ENCODE measurements around the gene NET1. TPM values are rescaled to one million over a fixed set of nuclear protein-coding genes. Genes with fewer than 3 reads are reported as not detected.

The NET1 gene
- total and polyA plus RNA-seq, 7 experiments from 2014 or later = 31.6 to 61.6 (median 47.9) TPM

DNA sequence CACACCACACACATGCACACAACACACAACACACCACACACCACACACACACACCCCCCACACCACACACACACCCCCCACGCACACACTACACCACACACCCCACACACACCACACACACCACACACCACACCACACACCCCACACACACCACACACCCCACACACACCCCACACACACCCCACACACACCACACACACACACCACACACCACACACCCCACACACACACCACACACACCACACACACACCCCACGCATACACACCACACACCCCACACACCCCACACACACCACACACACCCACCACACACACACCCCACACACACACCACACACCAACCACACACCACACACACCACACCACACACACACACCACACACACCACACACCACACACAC is 31.2 kb upstream of the NET1 start:
- intact Hi-C loops (cut with micrococcal nuclease) = no loop called here
- no peaks in the 10 kb centered on the region for H3K4me1 ChIP-seq (ENCODE audit: control insufficient read depth in 2 of 2, insufficient read depth in 2 of 2, low read length in 2 of 2)
- POLR2A ChIA-PET = interaction anchor here (0.6 kb wide), 2 partner anchors 97 to 169 kb away, joined by 3 to 7 read pairs; no protein-coding TSS in a partner anchor
- peaks cover 0 to under 1% (median 0%) of the 10 kb centered on the region in 5 donors for H3K36me3 Mint-ChIP-seq
- peaks cover 0 to 5% (median 0%) of the 10 kb centered on the region in 7 donors for H3K4me1 Mint-ChIP-seq
- no peak overlapping the region for H3K27ac Mint-ChIP-seq
- H3K4me3 ChIP-seq (ENCODE audit: low read length) = no peak overlapping the region
- ATAC-seq (no peak), DNase-seq (no peak)
- H3K9me3 ChIP-seq (ENCODE audit: control insufficient read depth in 2 of 3, low read length in 3 of 3) = no peaks in the 10 kb centered on the region
- H3K36me3 ChIP-seq (ENCODE audit: control insufficient read depth in 2 of 3, insufficient read depth in 3 of 3, low read length in 3 of 3) = no peaks in the 10 kb centered on the region
- peaks cover 0 to 4% (median 0%) of the 10 kb centered on the region in 5 donors for H3K27me3 Mint-ChIP-seq
- CTCF ChIA-PET = interaction anchor here (0.6 to 2.2 kb wide), 3 partner anchors 51 to 558 kb away, joined by 3 to 14 read pairs (median 4); no protein-coding TSS in a partner anchor
- no peak overlapping the region for H3K27ac ChIP-seq (ENCODE audit: low read depth, low read length)
- no peak overlapping the region for H3K4me3 Mint-ChIP-seq
- H3K9me3 Mint-ChIP-seq = peaks cover 0 to 7% (median 3%) of the 10 kb centered on the region in 11 donors
- no peaks in the 10 kb centered on the region for H3K27me3 ChIP-seq (ENCODE audit: control insufficient read depth in 2 of 2, insufficient read depth in 2 of 2, low read length in 2 of 2)

DNA sequence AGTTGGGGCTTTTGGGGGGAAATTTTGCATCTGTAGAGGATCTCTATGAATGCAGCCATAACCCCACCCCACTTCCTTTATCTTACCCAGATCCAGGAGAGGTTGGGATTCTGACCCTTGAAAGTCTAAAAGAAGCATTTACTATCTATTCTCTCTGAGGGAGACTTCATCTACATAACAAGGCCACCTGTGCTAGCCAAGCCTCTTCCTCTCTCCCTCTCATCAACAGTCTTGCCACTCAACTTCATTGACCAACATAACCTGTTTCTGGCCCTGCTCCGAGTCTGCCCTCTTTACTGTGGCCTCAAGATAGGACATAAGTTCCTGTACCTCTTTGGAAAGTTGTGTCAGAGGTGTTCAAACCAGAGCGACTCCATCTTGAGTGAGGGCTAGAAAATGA is 27.1 kb upstream of the NET1 start:
- Histone ChIP-seq H3K36me3 (ENCODE audit: control insufficient read depth in 2 of 3, insufficient read depth in 3 of 3, low read length in 3 of 3) (no peaks in the 10 kb centered on the region), H3K4me1 (ENCODE audit: control insufficient read depth in 2 of 2, insufficient read depth in 2 of 2, low read length in 2 of 2) (no peaks in the 10 kb centered on the region), H3K27me3 (ENCODE audit: control insufficient read depth in 2 of 2, insufficient read depth in 2 of 2, low read length in 2 of 2) (no peaks in the 10 kb centered on the region), H3K9me3 (ENCODE audit: control insufficient read depth in 2 of 3, low read length in 3 of 3) (peaks cover 0 to 6% (median 0%) of the 10 kb centered on the region in 3 experiments), H3K27ac (ENCODE audit: low read depth, low read length) (no peak overlapping the region), H3K4me3 (ENCODE audit: low read length) (no peak overlapping the region)
- Mint-ChIP-seq H3K36me3 (peaks cover 0 to 10% (median 4%) of the 10 kb centered on the region in 5 donors), H3K27ac (no peak overlapping the region), H3K27me3 (peaks cover 0 to 15% (median 5%) of the 10 kb centered on the region in 5 donors), H3K4me3 (peak overlapping the region in 1 of 10 donors; percentile 13), H3K9me3 (peaks cover 0 to 23% (median 12%) of the 10 kb centered on the region in 11 donors), H3K4me1 (peaks cover 0 to 5% (median 0%) of the 10 kb centered on the region in 7 donors)
- ChIA-PET POLR2A (no interaction called here), CTCF (interaction anchor here (2.4 kb wide), 1 partner anchor 535 kb away, joined by 27 read pairs; no protein-coding TSS in a partner anchor)
- DNase-seq (no peak), ATAC-seq (no peak)
- intact Hi-C loops (cut with micrococcal nuclease) = loop anchor here in 1 of 2 donors (2.0 kb wide), 2 partner anchors 102 to 296 kb away; no protein-coding TSS in a partner anchor

DNA sequence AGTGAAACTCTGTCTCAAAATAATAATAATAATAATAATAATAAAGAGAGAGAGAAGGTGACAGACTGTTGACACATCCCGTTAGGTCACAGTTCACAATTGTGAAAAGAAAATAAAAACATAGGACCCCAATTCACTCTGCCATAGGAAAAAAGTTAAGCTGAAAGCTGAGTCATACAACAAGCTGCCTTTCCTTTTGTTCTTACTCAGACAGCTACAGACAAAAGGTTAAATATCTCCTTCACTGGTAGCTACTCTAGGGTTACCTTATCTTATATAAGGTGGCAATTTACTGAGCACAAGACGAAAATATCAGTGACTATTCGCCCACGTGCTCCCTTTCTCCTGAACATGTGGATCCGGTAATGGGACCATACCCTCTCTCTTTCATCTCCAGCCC is 25.2 kb upstream of the NET1 start:
- ATAC-seq = no peak
- H3K4me3 Mint-ChIP-seq = no peak overlapping the region
- no peak overlapping the region for H3K4me3 ChIP-seq (ENCODE audit: low read length)
- peaks cover 0 to 21% (median 5%) of the 10 kb centered on the region in 5 donors for H3K27me3 Mint-ChIP-seq
- intact Hi-C loops (cut with micrococcal nuclease) = no loop called here
- no peaks in the 10 kb centered on the region for H3K36me3 ChIP-seq (ENCODE audit: control insufficient read depth in 2 of 3, insufficient read depth in 3 of 3, low read length in 3 of 3)
- H3K27me3 ChIP-seq (ENCODE audit: control insufficient read depth in 2 of 2, insufficient read depth in 2 of 2, low read length in 2 of 2) = no peaks in the 10 kb centered on the region
- no peak for DNase-seq
- peaks cover 0 to 5% (median 0%) of the 10 kb centered on the region in 7 donors for H3K4me1 Mint-ChIP-seq
- H3K36me3 Mint-ChIP-seq = peaks cover 0 to 19% (median 8%) of the 10 kb centered on the region in 5 donors
- H3K4me1 ChIP-seq (ENCODE audit: control insufficient read depth in 2 of 2, insufficient read depth in 2 of 2, low read length in 2 of 2) = no peaks in the 10 kb centered on the region
- POLR2A ChIA-PET = interaction anchor here (0.9 kb wide), 1 partner anchor 95 kb away, joined by 3 read pairs; no protein-coding TSS in a partner anchor
- H3K9me3 ChIP-seq (ENCODE audit: control insufficient read depth in 2 of 3, low read length in 3 of 3) = peaks cover 0 to 17% (median 0%) of the 10 kb centered on the region in 3 experiments
- no peak overlapping the region for H3K27ac Mint-ChIP-seq
- no peak overlapping the region for H3K27ac ChIP-seq (ENCODE audit: low read depth, low read length)
- CTCF ChIA-PET = interaction anchor here (1.5 to 1.7 kb wide), 3 partner anchors 47 to 538 kb away, joined by 3 to 8 read pairs (median 5); partner anchors contain the start of gene AKR1C3
- H3K9me3 Mint-ChIP-seq = peaks cover 0 to 43% (median 29%) of the 10 kb centered on the region in 11 donors

DNA sequence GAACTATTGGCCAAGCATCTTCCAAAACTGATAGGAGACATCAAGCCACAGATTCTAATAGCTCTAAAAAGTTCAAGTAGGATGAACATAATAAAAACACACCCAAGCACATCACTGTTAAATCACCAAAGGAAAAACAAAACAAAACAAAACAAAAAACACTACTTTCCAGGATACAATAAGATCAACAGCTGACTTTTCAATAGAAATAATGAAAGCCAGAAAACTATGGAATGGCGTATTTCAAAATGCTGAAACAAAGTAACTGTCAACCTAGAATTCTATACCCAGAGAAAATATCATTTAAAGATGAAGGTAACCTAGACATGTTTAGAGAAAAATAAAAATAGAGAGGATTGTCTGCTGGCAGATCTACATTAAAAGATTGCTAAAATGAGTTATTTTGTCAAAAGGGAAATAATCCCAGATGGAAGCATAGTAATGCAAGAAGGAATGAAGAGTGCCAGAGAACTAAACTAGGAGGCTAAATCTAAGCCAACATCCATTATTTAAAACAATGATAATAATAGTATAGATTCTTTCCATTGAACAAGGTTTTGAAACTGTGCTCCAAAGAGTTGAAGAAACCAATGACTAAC is 21.7 kb upstream of the NET1 start:
- Mint-ChIP-seq H3K27ac (no peak overlapping the region), H3K27me3 (peaks cover 4 to 36% (median 7%) of the 10 kb centered on the region in 5 donors), H3K4me1 (no peaks in the 10 kb centered on the region), H3K36me3 (peaks cover 0 to 19% (median 8%) of the 10 kb centered on the region in 5 donors), H3K9me3 (peaks cover 0 to 52% (median 30%) of the 10 kb centered on the region in 11 donors), H3K4me3 (no peak overlapping the region)
- no peaks in the 10 kb centered on the region for H3K4me1 ChIP-seq (ENCODE audit: control insufficient read depth in 2 of 2, insufficient read depth in 2 of 2, low read length in 2 of 2)
- H3K27me3 ChIP-seq (ENCODE audit: control insufficient read depth in 2 of 2, insufficient read depth in 2 of 2, low read length in 2 of 2) = no peaks in the 10 kb centered on the region
- H3K36me3 ChIP-seq (ENCODE audit: control insufficient read depth in 2 of 3, insufficient read depth in 3 of 3, low read length in 3 of 3) = no peaks in the 10 kb centered on the region
- ChIA-PET CTCF (interaction anchor here (0.7 kb wide), 1 partner anchor 12 kb away, joined by 3 read pairs; no protein-coding TSS in a partner anchor), POLR2A (no interaction called here)
- peaks cover 0 to 17% (median 0%) of the 10 kb centered on the region in 3 experiments for H3K9me3 ChIP-seq (ENCODE audit: control insufficient read depth in 2 of 3, low read length in 3 of 3)
- ATAC-seq = no peak
- intact Hi-C loops (cut with micrococcal nuclease) = no loop called here
- H3K27ac ChIP-seq (ENCODE audit: low read depth, low read length) = no peak overlapping the region
- no peak for DNase-seq
- no peak overlapping the region for H3K4me3 ChIP-seq (ENCODE audit: low read length)

DNA sequence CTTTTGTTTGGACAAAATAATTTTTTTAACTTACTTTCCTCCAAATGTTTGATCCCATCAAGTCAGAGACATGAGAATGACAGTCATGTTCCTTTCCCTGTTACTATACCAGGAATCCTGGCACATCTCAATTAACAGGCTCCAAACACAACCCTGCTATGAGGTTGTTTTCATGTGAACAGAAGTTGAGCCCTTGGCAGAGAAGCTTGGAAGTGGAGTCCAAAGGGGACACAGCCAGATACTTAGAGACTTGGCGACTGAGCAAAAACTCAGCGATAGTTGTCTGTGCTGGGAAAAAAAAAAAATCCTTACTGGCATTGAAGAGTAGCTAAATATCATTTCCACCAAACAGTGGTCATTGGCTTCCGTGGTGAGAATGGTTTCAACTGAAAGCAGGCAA is 20.6 kb upstream of the NET1 start:
- DNase-seq = no peak
- H3K4me1 ChIP-seq (ENCODE audit: control insufficient read depth in 2 of 2, insufficient read depth in 2 of 2, low read length in 2 of 2) = no peaks in the 10 kb centered on the region
- no peaks in the 10 kb centered on the region for H3K36me3 ChIP-seq (ENCODE audit: control insufficient read depth in 2 of 3, insufficient read depth in 3 of 3, low read length in 3 of 3)
- H3K27ac ChIP-seq (ENCODE audit: low read depth, low read length) = no peak overlapping the region
- no peaks in the 10 kb centered on the region for H3K27me3 ChIP-seq (ENCODE audit: control insufficient read depth in 2 of 2, insufficient read depth in 2 of 2, low read length in 2 of 2)
- Mint-ChIP-seq H3K27me3 (peaks cover 4 to 33% (median 7%) of the 10 kb centered on the region in 5 donors), H3K9me3 (peaks cover 0 to 52% (median 30%) of the 10 kb centered on the region in 11 donors), H3K4me1 (no peaks in the 10 kb centered on the region), H3K27ac (no peak overlapping the region), H3K36me3 (peaks cover 0 to 19% (median 4%) of the 10 kb centered on the region in 5 donors), H3K4me3 (no peak overlapping the region)
- intact Hi-C loops (cut with micrococcal nuclease) = no loop called here
- no peak overlapping the region for H3K4me3 ChIP-seq (ENCODE audit: low read length)
- ChIA-PET CTCF (interaction anchor here (0.5 kb wide), 1 partner anchor 38 kb away, joined by 4 read pairs; no protein-coding TSS in a partner anchor), POLR2A (no interaction called here)
- ATAC-seq = no peak
- peaks cover 0 to 17% (median 0%) of the 10 kb centered on the region in 3 experiments for H3K9me3 ChIP-seq (ENCODE audit: control insufficient read depth in 2 of 3, low read length in 3 of 3)

DNA sequence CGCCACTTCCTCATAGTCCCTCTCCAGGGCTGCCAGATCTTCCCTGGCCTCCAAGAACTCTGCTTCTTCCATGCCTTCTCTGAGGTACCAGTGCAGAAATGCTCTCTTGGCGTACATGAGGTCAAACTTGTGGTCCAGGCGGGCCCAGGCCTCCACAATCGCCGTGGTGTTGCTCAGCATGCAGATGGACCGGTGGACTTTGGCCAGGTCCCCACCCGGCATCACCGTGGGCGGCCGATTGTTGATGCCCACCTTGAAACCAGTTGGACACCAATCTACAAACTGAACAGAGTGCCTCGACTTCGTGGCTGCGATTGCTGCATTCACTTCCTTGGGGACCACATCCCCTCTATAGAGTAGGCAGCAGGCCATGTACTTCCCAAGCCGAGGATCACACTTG is 18.8 kb upstream of the NET1 start:
- ChIA-PET POLR2A (no interaction called here), CTCF (no interaction called here)
- Histone ChIP-seq H3K36me3 (ENCODE audit: control insufficient read depth in 2 of 3, insufficient read depth in 3 of 3, low read length in 3 of 3) (no peaks in the 10 kb centered on the region), H3K9me3 (ENCODE audit: control insufficient read depth in 2 of 3, low read length in 3 of 3) (peaks cover 0 to 17% (median 0%) of the 10 kb centered on the region in 3 experiments), H3K27me3 (ENCODE audit: control insufficient read depth in 2 of 2, insufficient read depth in 2 of 2, low read length in 2 of 2) (no peaks in the 10 kb centered on the region), H3K4me3 (ENCODE audit: low read length) (no peak overlapping the region), H3K4me1 (ENCODE audit: control insufficient read depth in 2 of 2, insufficient read depth in 2 of 2, low read length in 2 of 2) (no peaks in the 10 kb centered on the region), H3K27ac (ENCODE audit: low read depth, low read length) (no peak overlapping the region)
- DNase-seq = no peak
- Mint-ChIP-seq H3K27ac (no peak overlapping the region), H3K27me3 (peaks cover 4 to 28% (median 12%) of the 10 kb centered on the region in 5 donors), H3K4me1 (no peaks in the 10 kb centered on the region), H3K9me3 (peaks cover 0 to 45% (median 30%) of the 10 kb centered on the region in 11 donors), H3K36me3 (peaks cover 0 to 14% (median 0%) of the 10 kb centered on the region in 5 donors), H3K4me3 (no peak overlapping the region)
- no peak for ATAC-seq
- intact Hi-C loops (cut with micrococcal nuclease) = no loop called here
